ENCODE measurements around the gene RAB17. TPM values are rescaled to one million over a fixed set of nuclear protein-coding genes. Genes with fewer than 3 reads are reported as not detected.
"Not testable (repeated sequence)": the region's sequence is repeated elsewhere in the genome, so short reads cannot be mapped to it uniquely, and the experiment has no call there.

RAB17 gene
- total RNA-seq, 1 experiment from 2014 or later: not detected

DNA sequence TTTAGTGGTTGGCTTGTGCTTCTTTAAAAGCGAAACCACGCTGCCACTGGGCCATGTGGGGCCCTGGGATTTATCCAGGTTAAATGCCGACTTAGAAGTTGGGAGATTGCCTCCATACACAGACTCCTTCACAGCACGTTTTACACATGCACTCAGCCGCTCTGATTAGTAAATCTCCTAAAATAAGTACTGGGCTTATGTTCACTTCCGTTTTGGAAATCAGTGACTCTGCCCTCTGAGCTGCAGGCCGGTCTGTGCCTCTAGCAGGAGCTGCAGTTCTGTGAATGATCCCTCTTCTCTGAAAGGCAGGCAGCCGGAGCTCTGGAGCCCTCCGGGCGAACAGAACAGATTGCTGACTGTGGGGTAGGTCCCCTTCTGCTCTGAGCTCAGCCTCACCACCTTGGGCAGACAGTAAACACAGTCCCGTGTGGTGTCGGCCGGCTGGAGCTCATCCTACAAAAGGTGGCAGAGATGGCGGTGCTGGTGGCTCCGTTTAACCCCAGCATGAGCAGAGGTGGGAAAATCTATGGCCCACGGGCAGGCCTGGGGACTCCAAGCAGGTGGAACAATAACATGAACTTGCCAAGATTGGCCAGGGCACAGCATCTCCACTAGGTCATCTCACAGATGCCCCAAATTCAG is 9.8 kb upstream of the RAB17 start:
- no peak for DNase-seq (ENCODE audit: low read depth)

DNA sequence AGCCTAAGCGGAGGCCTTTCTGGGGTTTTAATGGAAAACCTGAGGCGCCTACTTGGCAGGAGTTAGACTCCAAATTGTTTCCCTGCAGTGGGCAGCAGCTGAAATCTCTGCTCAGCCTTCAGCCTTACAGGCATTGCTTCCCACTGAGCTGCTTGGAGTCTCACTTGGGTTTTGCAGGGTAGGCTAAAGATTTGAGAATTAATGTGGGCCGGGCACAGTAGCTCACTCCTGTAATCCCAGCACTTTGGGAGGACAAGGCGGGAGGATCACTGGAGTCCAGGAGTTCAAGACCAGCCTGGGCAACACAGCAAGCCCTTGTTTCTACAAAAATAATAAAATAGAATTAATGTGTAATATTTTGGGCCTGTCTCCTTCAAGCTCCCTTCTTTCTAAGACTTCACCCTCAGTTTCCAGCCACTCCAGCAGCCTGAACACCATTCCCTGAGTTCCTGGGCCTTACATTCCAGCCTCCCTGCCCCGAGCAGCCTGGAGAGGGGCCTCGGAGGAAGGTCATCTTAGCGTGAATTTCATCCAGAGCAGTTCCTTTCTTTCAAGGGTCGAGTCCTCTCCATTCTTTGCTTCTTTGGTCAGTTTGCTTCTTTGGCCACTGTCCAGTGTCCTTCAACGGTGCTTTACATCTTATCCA is 9.1 kb upstream of the RAB17 start:
- DNase-seq (ENCODE audit: low read depth): no peak

DNA sequence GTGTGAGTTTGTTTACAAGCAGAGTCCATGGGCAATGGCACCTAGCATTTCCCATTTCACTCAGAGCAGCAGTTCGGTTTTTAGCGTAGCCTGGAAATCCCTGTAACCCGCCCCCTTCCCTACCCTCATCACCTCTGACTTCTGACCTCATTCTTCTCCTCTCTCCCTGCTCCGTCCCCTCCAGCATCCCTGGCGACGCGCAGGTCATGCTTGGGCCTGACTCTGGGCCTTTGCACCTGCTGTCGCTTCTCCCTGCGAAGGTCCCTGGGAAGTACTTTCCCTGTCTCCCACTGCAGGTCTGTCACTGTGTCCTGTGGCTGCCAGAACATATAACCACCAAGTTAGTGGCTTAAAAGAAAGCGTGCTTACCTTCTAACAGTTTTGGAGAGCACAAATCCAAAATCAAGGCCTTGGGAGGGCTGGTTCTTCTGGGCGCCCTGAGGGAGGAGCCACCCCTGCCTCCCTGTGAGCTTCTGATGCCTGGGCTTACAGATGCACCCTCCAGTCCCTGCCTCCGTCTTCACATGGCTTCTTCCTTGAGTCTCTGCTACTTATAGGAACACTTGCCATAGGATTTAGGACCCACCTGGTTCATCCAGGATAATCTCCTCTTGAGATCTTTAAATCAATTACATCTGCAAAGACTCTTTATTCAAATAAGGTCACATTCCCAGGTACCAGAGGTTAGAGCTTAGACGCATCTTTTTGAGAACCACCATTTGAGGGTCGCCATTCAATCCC is 8.1 kb upstream of the RAB17 start:
- no peak for DNase-seq (ENCODE audit: low read depth)

DNA sequence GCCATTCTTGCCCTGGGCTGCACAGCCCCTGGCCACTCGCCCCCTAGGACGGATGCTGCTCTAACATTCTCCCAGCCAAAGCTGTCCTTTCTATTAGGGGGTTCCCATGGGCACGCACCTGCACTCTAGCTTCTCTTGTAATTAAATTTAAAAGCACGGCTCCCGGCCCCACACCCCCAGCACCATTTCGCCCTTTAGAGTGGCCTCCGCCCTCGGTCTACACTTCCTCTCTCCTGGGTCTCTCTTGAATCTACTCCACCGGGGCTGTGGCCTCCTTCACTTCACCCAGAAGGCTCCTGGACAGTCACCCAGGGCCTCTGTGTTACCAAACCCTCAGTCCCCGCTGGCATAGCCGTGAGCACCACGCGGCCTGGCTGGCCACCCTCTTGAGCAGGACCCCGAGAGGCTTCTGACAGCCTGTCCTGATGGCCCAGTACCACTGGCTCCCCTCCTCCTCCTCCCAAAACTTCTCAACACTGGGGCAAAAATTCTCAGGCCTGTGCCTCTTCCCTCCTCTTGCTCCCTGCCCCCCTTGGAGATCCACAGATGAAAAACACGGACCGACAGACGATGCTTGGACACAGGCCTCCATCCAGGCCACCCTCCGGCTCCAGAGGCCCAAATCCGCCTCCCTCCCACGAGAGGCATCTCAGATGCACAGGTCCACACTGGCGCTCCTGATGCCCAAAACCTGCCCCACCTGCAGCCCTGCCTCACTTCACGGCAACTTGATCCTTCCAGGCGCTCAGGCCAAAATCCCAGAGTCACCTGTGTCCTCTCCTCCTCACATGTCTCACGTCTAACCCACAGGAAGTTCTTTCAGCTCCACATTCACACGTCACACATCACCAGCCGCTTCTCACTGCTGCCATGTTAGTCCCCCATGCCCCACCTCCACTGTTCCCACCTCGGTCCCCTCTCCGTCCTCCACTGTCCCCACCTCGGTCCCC is 6.9 kb upstream of the RAB17 start:
- no peak for DNase-seq (ENCODE audit: low read depth)

DNA sequence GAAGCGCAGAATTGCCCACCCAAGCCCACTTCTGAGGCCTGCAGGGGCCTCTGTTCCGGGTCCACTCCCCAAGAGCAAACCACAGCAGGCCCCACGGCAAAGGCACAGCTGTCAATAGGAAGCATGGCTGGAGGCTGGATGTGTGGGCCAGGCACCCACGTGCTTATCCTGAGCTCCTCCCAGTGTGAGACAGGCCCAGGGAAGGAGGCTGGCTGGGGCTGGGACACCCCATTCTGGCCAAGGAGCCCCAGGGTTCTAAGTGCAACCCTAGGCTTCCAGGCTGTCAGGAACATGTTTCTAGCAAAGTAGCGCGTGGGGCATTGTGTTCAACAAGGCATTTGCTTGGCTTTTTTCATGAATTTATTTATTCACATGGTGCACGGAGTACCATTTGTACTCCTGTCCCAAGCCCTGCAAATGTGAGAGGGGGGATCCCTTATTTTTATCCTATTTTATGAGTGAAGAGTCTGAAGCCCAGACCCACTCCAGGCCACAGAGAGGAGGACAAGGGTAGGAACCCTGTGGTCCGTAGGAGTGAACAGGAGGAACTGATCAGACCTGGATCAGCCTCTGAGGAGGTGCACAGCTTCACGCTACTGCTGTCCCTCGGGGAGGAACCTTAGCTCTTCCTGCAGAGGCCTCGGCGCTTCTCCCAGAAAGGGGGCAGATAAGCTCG is 6.1 kb upstream of the RAB17 start:
- DNase-seq (ENCODE audit: low read depth): no peak

DNA sequence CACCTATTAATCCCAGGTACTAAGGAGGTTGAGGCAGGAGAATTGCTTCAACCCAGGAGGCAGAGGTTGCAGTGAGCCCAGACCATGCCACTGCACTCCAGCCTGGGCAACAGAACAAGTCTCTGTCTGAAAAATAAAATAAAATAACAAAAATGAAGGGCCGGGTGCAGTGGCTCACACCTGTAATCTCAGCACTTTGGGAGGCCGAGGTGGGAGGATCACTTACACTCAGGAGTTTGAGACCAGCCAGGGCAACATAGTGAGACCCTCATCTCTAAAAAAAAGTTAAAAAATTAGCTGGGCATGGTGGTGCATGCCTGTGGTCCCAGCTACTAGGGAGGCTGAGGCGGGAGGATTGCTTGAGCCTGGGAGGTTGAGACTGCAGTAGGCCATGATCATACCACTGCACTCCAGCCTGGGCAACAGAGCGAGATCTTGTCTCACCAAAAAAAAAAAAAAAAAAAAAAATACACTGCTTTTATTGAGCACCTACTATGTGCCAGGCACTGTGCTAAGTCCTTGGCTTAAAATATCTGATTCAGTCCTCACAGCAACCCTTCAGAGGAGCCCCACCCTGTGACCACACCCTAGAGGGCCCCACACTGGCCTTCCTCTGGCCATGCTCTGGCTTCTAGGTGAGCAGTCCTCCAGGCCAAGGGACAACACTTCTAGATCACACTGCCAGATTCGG is 5.4 kb upstream of the RAB17 start:
- DNase-seq (ENCODE audit: low read depth): not testable (repeated sequence)

DNA sequence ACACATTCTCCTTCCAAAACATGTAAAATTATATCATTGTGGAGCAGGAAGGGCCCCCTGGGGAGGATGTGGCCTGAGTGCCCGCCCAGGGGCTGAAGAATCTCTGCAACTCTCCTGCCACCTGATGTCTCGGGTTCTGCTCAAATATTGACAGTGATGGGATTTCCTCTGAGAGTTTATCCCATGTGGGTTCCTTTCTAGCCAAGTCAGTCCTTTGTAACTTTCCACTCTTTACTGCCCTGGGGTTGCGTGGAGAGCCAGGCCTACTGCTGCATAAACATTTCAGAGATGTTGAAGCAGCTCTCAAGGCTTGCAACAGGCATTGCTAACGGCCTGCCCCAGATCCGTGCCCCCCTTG is 4.0 kb upstream of the RAB17 start:
- DNase-seq (ENCODE audit: low read depth): no peak

DNA sequence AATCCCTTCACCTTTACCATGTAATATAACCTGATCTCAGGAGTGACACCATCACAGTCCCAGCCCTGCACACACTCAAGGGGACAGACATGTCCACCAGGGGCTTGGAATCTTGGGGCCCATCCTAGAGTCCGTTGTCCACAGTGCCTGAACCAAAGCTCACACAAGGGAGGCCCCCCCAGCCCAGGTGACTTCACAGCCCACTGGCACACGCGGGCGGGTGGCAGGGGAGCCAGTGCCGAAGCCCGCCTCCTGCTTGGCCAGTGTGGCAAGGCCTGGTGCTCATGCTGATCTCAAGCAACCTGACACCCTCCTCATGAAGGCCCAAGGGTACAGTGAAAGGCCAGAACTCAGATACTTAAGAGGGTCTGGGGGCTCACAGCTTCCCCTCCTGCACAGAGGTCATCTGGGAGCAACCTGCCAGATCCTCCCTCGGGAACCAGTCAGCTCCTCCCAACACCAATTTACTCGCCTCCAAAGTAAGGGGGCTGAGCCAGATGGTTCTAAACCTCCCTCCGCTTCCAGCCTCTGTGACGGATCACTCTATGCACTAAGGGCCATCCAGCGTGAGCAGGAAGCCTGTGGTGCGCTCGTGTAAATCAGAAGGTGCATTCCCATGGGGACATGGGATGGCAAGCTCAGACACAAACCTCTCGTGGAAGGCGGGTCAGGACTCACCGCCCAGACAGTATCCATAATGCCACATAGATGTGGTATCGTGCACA is 3.2 kb upstream of the RAB17 start:
- DNase-seq (ENCODE audit: low read depth): no peak

DNA sequence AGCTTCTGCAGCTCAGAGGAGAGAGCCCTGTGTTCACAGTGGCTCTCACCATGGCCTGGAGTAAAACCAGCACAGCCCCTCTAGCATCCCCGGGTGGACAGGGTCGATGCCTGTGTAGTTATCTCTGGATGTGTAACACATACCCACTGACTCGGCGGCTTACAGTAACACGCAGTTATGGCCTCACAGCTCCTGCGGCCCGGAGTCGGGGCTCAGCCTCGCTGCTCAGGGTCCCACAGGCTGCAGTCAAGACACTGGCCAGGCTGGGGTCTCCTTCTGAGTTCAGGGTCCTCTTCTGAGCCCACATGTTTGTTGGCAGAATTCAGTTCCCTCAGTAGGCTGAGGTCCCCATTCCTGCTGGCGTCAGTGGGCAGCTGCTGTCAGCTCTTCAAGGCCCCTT is 2.5 kb upstream of the RAB17 start:
- DNase-seq (ENCODE audit: low read depth): no peak

DNA sequence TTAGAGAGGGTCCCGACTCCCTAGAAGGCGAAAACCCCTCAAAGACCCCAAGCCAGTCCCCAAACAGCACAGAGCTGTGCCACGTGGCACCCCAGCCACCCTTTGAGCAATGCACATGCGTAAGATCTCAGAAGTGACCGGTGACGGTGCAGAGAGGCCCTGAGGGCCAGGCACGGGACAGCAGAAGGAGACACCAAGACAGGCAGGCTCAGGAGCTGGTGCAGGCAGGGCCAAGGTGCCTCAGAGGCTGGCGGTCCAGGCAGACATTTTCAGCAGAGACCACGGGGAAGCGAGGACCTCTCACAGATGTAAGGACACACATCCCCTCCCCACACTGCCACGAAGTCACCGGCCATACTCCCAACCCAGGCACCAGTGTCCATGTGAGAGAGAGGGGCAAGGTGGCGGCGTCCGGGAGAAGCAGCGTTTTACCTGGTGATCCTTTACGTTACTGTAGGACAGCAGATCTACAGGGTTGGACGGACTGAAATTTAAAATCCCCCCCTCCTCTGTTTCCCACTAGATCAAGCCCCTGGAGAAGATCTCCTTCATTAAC is 2.0 kb upstream of the RAB17 start:
- no peak for DNase-seq (ENCODE audit: low read depth)

DNA sequence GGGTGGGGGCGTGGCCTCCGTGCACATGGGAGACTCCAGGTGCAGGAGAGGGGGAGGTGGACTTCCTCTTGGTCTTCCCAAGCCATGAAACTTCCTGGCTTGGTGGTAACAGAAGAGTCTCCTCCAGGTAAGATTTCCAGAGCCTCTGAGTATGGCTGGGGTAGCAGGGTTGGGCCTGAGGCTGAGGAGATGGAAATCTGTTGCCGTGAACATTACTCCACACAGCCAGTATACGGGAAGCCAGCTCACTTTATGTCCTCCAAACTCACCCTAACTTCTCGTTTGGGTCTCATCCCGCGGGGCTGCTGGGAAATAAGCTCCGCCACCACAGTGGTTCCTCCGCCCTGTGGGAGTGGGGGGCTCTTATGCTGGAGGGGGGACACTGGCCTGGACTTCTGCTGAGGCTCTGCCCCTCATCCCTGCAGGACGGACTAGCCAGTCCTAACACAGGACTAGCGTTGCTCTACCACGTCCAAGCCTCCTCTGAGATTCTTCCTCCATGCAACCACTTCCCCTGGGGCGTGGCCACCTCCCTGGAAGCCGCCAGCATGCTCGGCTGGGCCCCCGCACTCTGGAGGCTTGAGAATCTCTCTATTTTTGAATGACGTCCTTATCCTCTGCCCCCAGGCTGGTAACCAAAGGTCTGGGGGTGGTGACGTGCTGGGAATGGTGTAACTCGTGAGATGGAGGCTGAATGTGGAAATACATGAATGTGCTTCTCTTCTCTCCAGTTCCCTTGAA is 777 bp upstream of the RAB17 start:
- no peak for DNase-seq (ENCODE audit: low read depth)

DNA sequence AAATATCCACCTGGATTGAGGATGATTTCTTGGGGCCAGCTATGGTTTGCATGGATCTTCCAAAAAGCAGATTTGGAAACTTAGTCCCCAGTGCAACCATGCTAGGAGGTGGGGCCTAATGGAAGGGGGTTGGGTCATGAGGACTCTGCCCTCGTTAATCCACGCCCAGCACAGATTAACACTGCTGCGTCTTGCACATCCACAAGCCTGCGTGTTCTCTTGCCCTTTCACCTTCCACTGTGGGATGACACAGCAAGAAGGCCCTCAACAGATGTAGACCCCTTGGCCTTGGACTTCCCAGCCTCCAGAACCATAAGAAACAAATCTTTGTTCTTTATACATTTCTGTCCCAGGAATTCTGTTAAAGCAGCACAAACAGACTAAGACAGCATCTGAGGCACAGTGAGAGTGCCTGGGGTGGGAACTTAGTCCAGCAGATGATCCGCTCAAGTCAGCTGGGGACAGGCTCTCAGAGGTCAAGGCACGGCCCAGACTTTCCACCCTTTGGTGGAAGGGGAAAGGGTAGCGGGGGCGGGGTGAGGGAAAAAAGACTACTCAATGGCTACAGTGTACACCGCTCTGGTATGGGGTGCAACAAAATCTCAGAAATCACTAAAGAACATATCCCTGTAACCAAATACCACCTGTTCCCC is 2.4 kb downstream of the RAB17 start:
- DNase-seq (ENCODE audit: low read depth): no peak

DNA sequence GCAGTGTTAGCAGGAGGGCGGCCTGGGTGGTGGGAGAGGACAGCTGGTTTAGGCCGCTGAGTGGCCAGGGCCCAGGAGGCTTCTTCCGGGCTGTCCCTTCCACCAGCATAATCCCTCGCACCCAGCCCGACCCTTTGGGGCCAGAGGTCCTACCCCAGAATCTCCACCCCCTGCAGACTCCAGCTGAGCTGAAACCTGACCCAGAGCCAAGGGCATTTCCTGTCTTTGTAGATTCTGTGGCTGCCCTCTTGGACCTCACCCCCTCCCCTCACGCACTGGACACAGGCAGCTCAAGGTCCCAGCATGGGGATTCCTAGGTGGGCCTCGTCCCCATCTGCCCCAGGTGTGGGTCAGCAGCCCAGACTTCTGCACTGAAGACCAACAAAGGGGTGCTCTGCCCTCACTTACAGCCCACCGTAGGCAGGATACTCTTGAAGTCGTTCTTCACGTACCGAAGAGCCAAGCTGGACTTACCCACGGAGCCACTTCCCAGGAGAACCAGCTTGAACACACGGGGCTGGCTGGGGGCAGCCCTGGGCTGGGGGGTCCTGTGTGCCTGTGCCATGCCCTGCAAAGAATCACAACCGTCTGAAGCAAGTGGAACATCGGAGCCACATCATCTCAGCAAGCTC is 4.8 kb downstream of the RAB17 start:
- DNase-seq (ENCODE audit: low read depth): no peak

DNA sequence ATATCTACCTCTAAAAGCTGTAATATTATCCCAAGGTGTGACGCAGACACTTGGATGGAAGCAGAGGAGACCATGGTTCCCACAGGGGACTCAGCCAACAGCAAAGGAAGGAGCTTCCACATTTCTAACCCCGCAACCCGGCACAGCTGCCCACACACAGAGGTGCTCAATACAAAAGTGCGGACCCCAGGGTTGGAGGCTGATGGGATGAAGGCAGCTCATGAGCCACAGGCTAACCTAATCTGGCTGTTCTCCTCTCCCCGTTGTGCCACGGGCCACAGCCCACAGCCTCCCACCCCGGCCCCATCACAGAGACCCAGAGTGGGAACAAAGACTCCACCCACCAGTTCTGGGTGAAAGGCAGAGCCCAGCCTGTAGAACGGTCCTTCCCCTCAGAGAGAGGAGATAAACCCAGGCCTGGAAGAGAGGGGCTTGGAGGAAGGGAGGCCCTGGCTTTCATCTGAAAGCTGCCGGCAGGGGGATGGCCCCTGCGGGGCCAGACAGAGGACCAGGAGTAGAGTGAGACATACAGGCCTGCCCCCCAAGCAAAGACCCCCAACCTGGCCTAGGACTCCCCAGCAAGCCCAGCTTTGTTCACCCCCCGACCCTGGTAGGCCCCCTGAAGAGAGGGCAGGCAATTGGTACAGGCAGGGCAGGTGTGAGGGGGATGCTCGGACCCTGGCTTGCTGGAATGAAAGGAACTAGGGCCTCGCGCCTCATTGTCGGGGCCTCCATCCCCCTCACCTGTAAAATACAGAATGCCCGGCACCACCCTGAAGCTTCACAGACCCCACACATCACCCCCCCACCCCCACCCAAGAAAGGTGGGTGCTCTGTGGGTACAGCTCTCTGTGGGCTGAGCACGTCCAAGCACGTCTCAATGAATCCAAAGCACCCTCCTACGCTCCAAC is 6.9 kb downstream of the RAB17 start:
- DNase-seq (ENCODE audit: low read depth): no peak

DNA sequence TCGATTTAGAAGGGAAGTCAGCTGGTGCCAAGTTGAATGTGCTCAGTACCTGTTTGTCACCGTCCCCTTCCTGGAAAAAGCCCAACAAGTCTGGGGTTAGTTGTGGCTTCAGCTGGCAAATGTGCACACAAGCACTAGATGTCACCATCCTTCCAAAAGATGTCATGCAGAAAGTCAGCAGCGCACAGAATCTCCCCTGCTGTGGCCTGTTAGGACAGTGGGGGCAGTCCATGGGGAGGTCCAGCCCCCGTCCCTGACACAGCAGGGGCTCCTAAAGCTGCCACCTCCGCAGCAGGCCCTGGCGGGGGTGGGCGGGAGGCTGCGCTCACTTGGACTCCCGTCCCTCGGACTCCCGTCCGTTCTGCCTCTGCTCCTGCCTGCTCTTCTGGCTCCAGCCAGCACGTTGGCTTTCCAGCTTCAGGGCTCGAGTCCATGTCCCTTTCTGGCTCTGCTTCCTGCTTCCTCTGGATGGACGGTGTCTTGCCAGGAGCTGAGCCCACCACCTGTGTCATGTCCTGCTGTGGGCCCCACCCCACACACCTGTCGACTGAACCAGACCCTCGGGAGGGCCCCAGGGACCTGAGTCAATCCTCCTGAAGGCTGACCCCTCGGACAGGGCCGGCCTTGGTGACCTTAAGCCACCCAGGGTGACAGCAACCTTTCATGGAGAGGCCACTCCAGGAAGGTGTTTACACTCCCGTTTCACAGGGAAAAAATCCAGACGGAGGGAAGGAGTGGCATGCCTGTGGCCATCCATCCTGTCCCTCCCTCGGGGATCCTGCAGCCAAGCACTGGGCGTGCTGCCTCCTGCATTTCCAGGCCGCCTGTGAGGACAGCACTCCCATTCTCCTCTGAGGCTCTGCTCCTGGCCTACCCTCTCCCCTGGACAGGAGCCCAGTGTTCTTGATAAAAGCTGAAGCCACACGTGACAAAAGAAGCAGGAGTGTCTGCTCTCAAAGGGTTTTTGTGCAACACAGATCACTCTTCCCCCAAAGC is 8.5 kb downstream of the RAB17 start:
- DNase-seq (ENCODE audit: low read depth): peak; percentile 54
